HG03108 (cell line): ENCODE data around the gene GSTO2.
"Not testable (repeated sequence)": the region's sequence is repeated elsewhere in the genome, so short reads cannot be mapped to it uniquely, and the experiment has no call there.

Experiments
- ATAC-seq: cut with Tn5 transposase; IDR thresholded peaks from one replicate; pipeline ENCODE4 v1.9.1; 2021; ENCODE audit warnings: moderate library complexity; ENCODE audit not compliant: unreplicated experiment

Gene GSTO2

GRCh38 chr10:104268713-104269645, at the start of gene GSTO2:
TSS of gene GSTO2 (plus strand) at chr10:104269184. CDS start at chr10:104274916, 5,732 bp downstream.
- ATAC-seq: peak; percentile 98

- ATAC-seq: no peak
Measured at GRCh38 chr10:104220522-104220921, 48.5 kb upstream of the GSTO2 start.

- ATAC-seq: no peak
Measured at GRCh38 chr10:104223304-104223703, 45.7 kb upstream of the GSTO2 start.

GRCh38 chr10:104230490-104230889, 38.5 kb upstream of the GSTO2 start:
- no peak for ATAC-seq

- peak; percentile 100 for ATAC-seq
Measured at GRCh38 chr10:104231784-104232612, 37.0 kb upstream of the GSTO2 start, which contains the start of gene CFAP43. TSS of gene CFAP43 (minus strand) at chr10:104232364. CDS start at chr10:104232246, 118 bp downstream.

- peak; percentile 5 for ATAC-seq
Measured at GRCh38 chr10:104232613-104233102, 36.3 kb upstream of the GSTO2 start.

- no peak for ATAC-seq
Measured at GRCh38 chr10:104233817-104234216, 35.2 kb upstream of the GSTO2 start.

GRCh38 chr10:104234934-104235333, 34.0 kb upstream of the GSTO2 start:
- ATAC-seq: no peak

- ATAC-seq: no peak
Measured at GRCh38 chr10:104235801-104236200, 33.2 kb upstream of the GSTO2 start.

GRCh38 chr10:104240078-104240477, 28.9 kb upstream of the GSTO2 start:
- no peak for ATAC-seq

GRCh38 chr10:104242545-104242944, 26.4 kb upstream of the GSTO2 start:
- no peak for ATAC-seq

- not testable (repeated sequence) for ATAC-seq
Measured at GRCh38 chr10:104243009-104243408, 26.0 kb upstream of the GSTO2 start.

GRCh38 chr10:104243512-104243911, 25.5 kb upstream of the GSTO2 start:
- ATAC-seq: no peak

GRCh38 chr10:104245066-104245632, 23.8 kb upstream of the GSTO2 start:
- ATAC-seq: no peak

GRCh38 chr10:104246976-104247375, 22.0 kb upstream of the GSTO2 start:
- ATAC-seq: no peak

- ATAC-seq: no peak
Measured at GRCh38 chr10:104247513-104248146, 21.4 kb upstream of the GSTO2 start.

- not testable (repeated sequence) for ATAC-seq
Measured at GRCh38 chr10:104248931-104249330, 20.1 kb upstream of the GSTO2 start.

GRCh38 chr10:104250371-104250770, 18.6 kb upstream of the GSTO2 start:
- no peak for ATAC-seq

- no peak for ATAC-seq
Measured at GRCh38 chr10:104251443-104251842, 17.5 kb upstream of the GSTO2 start.

- ATAC-seq: no peak
Measured at GRCh38 chr10:104252368-104252767, 16.6 kb upstream of the GSTO2 start.

GRCh38 chr10:104253106-104253505, 15.9 kb upstream of the GSTO2 start:
- ATAC-seq: no peak
